Tibial nerve (tissue), 4 donors: ENCODE results near the gene RYK.

ENCODE experiments used
- CTCF ChIP-seq, 5 experiments: fragments of 200-600 bp in 3 of 5; fragments of 450-650 bp in 2 of 5; sonication (generic) in 3 of 5; IDR thresholded peaks; one replicate each; pipeline ENCODE4 v1.5.1; 2016 to 2019; ENCODE audit warnings: antibody characterized with exemption in 5 of 5, mild to moderate bottlenecking in 3 of 5, moderate library complexity in 2 of 5
- EP300 ChIP-seq, 2 donors: sonication (generic); formaldehyde crosslinking; IDR thresholded peaks; one replicate each; pipeline ENCODE4 v1.6.1; 2017; ENCODE audit warnings: antibody characterized with exemption in 2 of 2, mild to moderate bottlenecking in 1 of 2
- POLR2A ChIP-seq, 2 donors: fragments of 450-650 bp; IDR thresholded peaks; one replicate each; pipeline ENCODE4 v1.6.1; 2017; ENCODE audit warnings: antibody characterized with exemption in 2 of 2, mild to moderate bottlenecking in 2 of 2, moderate library complexity in 2 of 2

GRCh38 chr3:134299185-134299887 is 48.7 kb upstream of the RYK start:
- TF ChIP-seq POLR2A (IDR thresholded peaks at IDR 0.05) (no peak), CTCF (IDR thresholded peaks at IDR 0.05) (peak in 3 of 5 experiments; percentile 22 to 62 (median 26)), EP300 (IDR thresholded peaks at IDR 0.05) (no peak)
